Urinary bladder (tissue), 4 donors: ENCODE results near the gene UBR4. TPM values are rescaled to one million over a fixed set of nuclear protein-coding genes. Genes with fewer than 3 reads are reported as not detected.

ENCODE experiments used
- DNase-seq: peaks from one replicate; pipeline ENCODE4 v3.0.0-alpha.2; 2015; ENCODE audit errors: extremely low spot score
- H3K27ac ChIP-seq: one replicate; pipeline ENCODE4 v1.5.1; 2013; ENCODE audit warnings: low read depth, mild to moderate bottlenecking, moderate library complexity
- H3K36me3 ChIP-seq: one replicate; pipeline ENCODE4 v1.6.1; 2013; ENCODE audit warnings: mild to moderate bottlenecking, moderate library complexity; ENCODE audit not compliant: insufficient read depth
- H3K4me1 ChIP-seq: one replicate; pipeline ENCODE4 v1.6.1; 2013; ENCODE audit warnings: mild to moderate bottlenecking, moderate library complexity; ENCODE audit not compliant: insufficient read depth
- H3K4me3 ChIP-seq: one replicate; pipeline ENCODE4 v1.5.1; 2013; ENCODE audit warnings: low read depth, low read length
- WGBS: extraction: QIAGEN DNeasy Blood & Tissue Kit; methylation state at CpG from one replicate; pipeline ENCODE4 v1.1.7; 2013; 5-methylcytosine and 5-hydroxymethylcytosine counted together
- polyA plus RNA-seq: library from polyadenylated mRNA; stranded (reverse); fragments of 200-250 nt; gene quantifications from one replicate; pipeline ENCODE4 v1.2.3, GENCODE V29; 2013
- total RNA-seq: library from RNA; depleted of rRNA; stranded (reverse); fragments of >200 nt; gene quantifications from one replicate; pipeline ENCODE4 v1.2.3, GENCODE V29; 2014
- donor health status: healthy with polysubstance abuse.
- donor health status: healthy.

UBR4 gene
- total and polyA plus RNA-seq, 2 donors, result 118 to 121 TPM

- Histone ChIP-seq H3K4me1 (no peaks in the 10 kb centered on the region), H3K27ac (peak overlapping the region; percentile 65), H3K36me3 (peaks cover 1% of the 10 kb centered on the region), H3K4me3 (no peak overlapping the region)
- WGBS, result 61% methylated on average over 21 of the region's 21 CpGs
- no peak for DNase-seq
These were observed 128.7 kb downstream of the UBR4 start for GRCh38 chr1:19081218-19081893.

GRCh38 chr1:19080721-19081120 lies 129.3 kb downstream of the UBR4 start:
- DNase-seq, result no peak
- Histone ChIP-seq H3K4me1 (no peaks in the 10 kb centered on the region), H3K4me3 (no peak overlapping the region), H3K36me3 (peaks cover 2% of the 10 kb centered on the region), H3K27ac (peak overlapping the region; percentile 65)
- WGBS, result 62% methylated on average over 3 of the region's 3 CpGs

- WGBS, result 86% methylated on average over 16 of the region's 16 CpGs
- H3K36me3 ChIP-seq, result peaks cover 2% of the 10 kb centered on the region
- H3K27ac ChIP-seq, result no peak overlapping the region
- no peak overlapping the region for H3K4me3 ChIP-seq
- H3K4me1 ChIP-seq, result no peaks in the 10 kb centered on the region
- DNase-seq, result peak; percentile 29
These were observed 130.3 kb downstream of the UBR4 start for GRCh38 chr1:19079541-19080472.

GRCh38 chr1:19078536-19078935 lies 131.5 kb downstream of the UBR4 start:
- no peak overlapping the region for H3K4me3 ChIP-seq
- H3K4me1 ChIP-seq, result peaks cover 3% of the 10 kb centered on the region
- 77% methylated on average over 4 of the region's 4 CpGs for WGBS
- no peak overlapping the region for H3K27ac ChIP-seq
- H3K36me3 ChIP-seq, result peaks cover 2% of the 10 kb centered on the region
- DNase-seq, result no peak

GRCh38 chr1:19076841-19077616 lies 133.0 kb downstream of the UBR4 start:
- Histone ChIP-seq H3K4me1 (peaks cover 3% of the 10 kb centered on the region), H3K4me3 (no peak overlapping the region), H3K36me3 (peaks cover 2% of the 10 kb centered on the region), H3K27ac (no peak overlapping the region)
- DNase-seq, result no peak
- 91% methylated on average over 20 of the region's 20 CpGs for WGBS

- WGBS, result 68% methylated on average over 21 of the region's 21 CpGs
- Histone ChIP-seq H3K27ac (no peak overlapping the region), H3K4me3 (no peak overlapping the region), H3K4me1 (peaks cover 3% of the 10 kb centered on the region), H3K36me3 (peaks cover 2% of the 10 kb centered on the region)
- DNase-seq, result no peak
These were observed 135.0 kb downstream of the UBR4 start for GRCh38 chr1:19074902-19075721.

GRCh38 chr1:19074361-19074901 lies 135.6 kb downstream of the UBR4 start:
- no peak overlapping the region for H3K4me3 ChIP-seq
- DNase-seq, result no peak
- no peak overlapping the region for H3K27ac ChIP-seq
- H3K36me3 ChIP-seq, result peaks cover 2% of the 10 kb centered on the region
- 84% methylated on average over 17 of the region's 17 CpGs for WGBS
- peaks cover 3% of the 10 kb centered on the region for H3K4me1 ChIP-seq

GRCh38 chr1:19073311-19074186 lies 136.5 kb downstream of the UBR4 start:
- peaks cover 2% of the 10 kb centered on the region for H3K36me3 ChIP-seq
- peak overlapping the region; percentile 13 for H3K27ac ChIP-seq
- no peak overlapping the region for H3K4me3 ChIP-seq
- DNase-seq, result no peak
- 61% methylated on average over 23 of the region's 23 CpGs for WGBS
- H3K4me1 ChIP-seq, result peaks cover 3% of the 10 kb centered on the region

GRCh38 chr1:19072285-19072981 lies 137.6 kb downstream of the UBR4 start:
- H3K36me3 ChIP-seq, result peaks cover 2% of the 10 kb centered on the region
- H3K27ac ChIP-seq, result no peak overlapping the region
- DNase-seq, result no peak
- WGBS, result 70% methylated on average over 12 of the region's 12 CpGs
- H3K4me3 ChIP-seq, result no peak overlapping the region
- H3K4me1 ChIP-seq, result peaks cover 3% of the 10 kb centered on the region

- DNase-seq, result no peak
- Histone ChIP-seq H3K36me3 (peaks cover 2% of the 10 kb centered on the region), H3K27ac (no peak overlapping the region), H3K4me3 (no peak overlapping the region), H3K4me1 (peaks cover 3% of the 10 kb centered on the region)
- WGBS, result 51% methylated on average over 15 of the region's 15 CpGs
These were observed 138.3 kb downstream of the UBR4 start for GRCh38 chr1:19071674-19072281.

- Histone ChIP-seq H3K36me3 (no peaks in the 10 kb centered on the region), H3K4me1 (peaks cover 3% of the 10 kb centered on the region), H3K4me3 (no peak overlapping the region), H3K27ac (no peak overlapping the region)
- 62% methylated on average over 17 of the region's 17 CpGs for WGBS
- no peak for DNase-seq
These were observed 139.0 kb downstream of the UBR4 start for GRCh38 chr1:19070891-19071621.
